HG03196 (cell line): ENCODE measurements around the gene UBTF.

Experiments
- ATAC-seq: cut with Tn5 transposase; IDR thresholded peaks from one replicate; pipeline ENCODE4 v1.9.1; 2021; ENCODE audit not compliant: unreplicated experiment

UBTF gene

GRCh38 chr17:44216173-44216572, 3.3 kb downstream of the UBTF start:
- ATAC-seq, result no peak

- ATAC-seq, result no peak
These were observed 4.6 kb downstream of the UBTF start for GRCh38 chr17:44214896-44215295.

- no peak for ATAC-seq
These were observed 5.3 kb downstream of the UBTF start for GRCh38 chr17:44214230-44214494.

GRCh38 chr17:44213403-44214229, 5.9 kb downstream of the UBTF start:
- no peak for ATAC-seq

GRCh38 chr17:44212507-44213402, 6.7 kb downstream of the UBTF start:
- no peak for ATAC-seq

- ATAC-seq, result no peak
These were observed 7.9 kb downstream of the UBTF start for GRCh38 chr17:44211281-44212265.

GRCh38 chr17:44210342-44211192, 8.9 kb downstream of the UBTF start:
- ATAC-seq, result peak; percentile 52

GRCh38 chr17:44209786-44210341, 9.6 kb downstream of the UBTF start:
- no peak for ATAC-seq

GRCh38 chr17:44207743-44208142, 11.7 kb downstream of the UBTF start:
- ATAC-seq, result no peak

GRCh38 chr17:44207319-44207718, 12.2 kb downstream of the UBTF start:
- ATAC-seq, result no peak

- no peak for ATAC-seq
These were observed 12.7 kb downstream of the UBTF start for GRCh38 chr17:44206825-44207155.

- ATAC-seq, result no peak
These were observed 13.3 kb downstream of the UBTF start for GRCh38 chr17:44205962-44206824.

- no peak for ATAC-seq
These were observed 15.0 kb downstream of the UBTF start for GRCh38 chr17:44204441-44204882.

- ATAC-seq, result no peak
These were observed 15.6 kb downstream of the UBTF start for GRCh38 chr17:44203731-44204440.

- ATAC-seq, result no peak
These were observed 16.7 kb downstream of the UBTF start for GRCh38 chr17:44202756-44203155.

- ATAC-seq, result no peak
These were observed 18.9 kb downstream of the UBTF start for GRCh38 chr17:44200478-44201155.

GRCh38 chr17:44199553-44200477, 19.7 kb downstream of the UBTF start, which contains the start of gene ATXN7L3:
TSS of gene ATXN7L3 (minus strand) at chr17:44199884. CDS start at chr17:44198070, 1,814 bp downstream.
- ATAC-seq, result peak; percentile 65
